ENCODE results near the gene INHBB.
"Not testable (repeated sequence)": the region's sequence is repeated elsewhere in the genome, so short reads cannot be mapped to it uniquely, and the experiment has no call there.

Gene INHBB

GRCh38 chr2:120303177-120303576 lies 42.8 kb upstream of the INHBB start:
- no peak for DNase-seq (ENCODE audit: low read depth)
- TF ChIP-seq, protein P1, sequence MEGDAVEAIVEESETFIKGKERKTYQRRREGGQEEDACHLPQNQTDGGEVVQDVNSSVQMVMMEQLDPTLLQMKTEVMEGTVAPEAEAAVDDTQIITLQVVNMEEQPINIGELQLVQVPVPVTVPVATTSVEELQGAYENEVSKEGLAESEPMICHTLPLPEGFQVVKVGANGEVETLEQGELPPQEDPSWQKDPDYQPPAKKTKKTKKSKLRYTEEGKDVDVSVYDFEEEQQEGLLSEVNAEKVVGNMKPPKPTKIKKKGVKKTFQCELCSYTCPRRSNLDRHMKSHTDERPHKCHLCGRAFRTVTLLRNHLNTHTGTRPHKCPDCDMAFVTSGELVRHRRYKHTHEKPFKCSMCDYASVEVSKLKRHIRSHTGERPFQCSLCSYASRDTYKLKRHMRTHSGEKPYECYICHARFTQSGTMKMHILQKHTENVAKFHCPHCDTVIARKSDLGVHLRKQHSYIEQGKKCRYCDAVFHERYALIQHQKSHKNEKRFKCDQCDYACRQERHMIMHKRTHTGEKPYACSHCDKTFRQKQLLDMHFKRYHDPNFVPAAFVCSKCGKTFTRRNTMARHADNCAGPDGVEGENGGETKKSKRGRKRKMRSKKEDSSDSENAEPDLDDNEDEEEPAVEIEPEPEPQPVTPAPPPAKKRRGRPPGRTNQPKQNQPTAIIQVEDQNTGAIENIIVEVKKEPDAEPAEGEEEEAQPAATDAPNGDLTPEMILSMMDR (conservative IDR thresholded peaks at IDR 0.05; ENCODE audit: low read depth, low read length): no peak

GRCh38 chr2:120305296-120305695 lies 40.6 kb upstream of the INHBB start:
- DNase-seq (ENCODE audit: low read depth): peak; percentile 42
- H3K4me3 ChIP-seq (ENCODE audit: low read depth, low read length): no peak overlapping the region
- TF ChIP-seq, protein P1 (conservative IDR thresholded peaks at IDR 0.05; ENCODE audit: low read depth, low read length): peak; percentile 58

More at GRCh38 chr2:120303177-120303576, 42.8 kb upstream of the INHBB start:
- no peak overlapping the region for H3K4me3 ChIP-seq (ENCODE audit: low read depth, low read length)

DNA sequence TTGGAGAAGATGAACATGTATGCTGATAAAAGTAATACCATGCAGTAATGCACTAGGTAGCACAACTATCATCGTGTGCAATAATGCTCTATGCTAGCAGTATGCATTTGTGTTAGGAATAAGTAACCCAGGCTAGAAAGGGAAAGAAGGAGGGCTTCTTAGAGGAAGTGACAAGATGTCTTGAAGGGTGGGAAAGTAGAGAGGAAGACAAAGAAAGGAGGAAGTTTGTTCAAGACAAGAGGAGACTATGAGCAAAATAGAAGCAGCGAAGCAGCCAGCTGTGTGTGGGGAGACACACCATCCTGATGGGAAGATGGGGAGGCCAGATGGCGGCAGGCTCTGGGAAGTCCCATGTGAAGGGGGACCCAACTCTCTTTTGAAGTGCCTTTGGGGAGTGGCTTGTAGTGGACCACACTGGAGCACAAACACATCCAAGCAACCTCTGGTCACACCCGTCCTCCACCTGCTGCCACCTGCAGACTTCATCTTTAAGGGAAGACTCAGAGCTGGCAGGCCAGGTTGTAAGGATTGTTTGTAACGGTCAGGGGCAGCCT lies 39.9 kb upstream of the INHBB start:
- TF ChIP-seq, protein P1 (conservative IDR thresholded peaks at IDR 0.05; ENCODE audit: low read depth, low read length): no peak
- no peak for DNase-seq (ENCODE audit: low read depth)
- no peak overlapping the region for H3K4me3 ChIP-seq (ENCODE audit: low read depth, low read length)

- no peak overlapping the region for H3K4me3 ChIP-seq (ENCODE audit: low read depth, low read length)
- no peak for DNase-seq (ENCODE audit: low read depth)
- TF ChIP-seq, protein P1 (conservative IDR thresholded peaks at IDR 0.05; ENCODE audit: low read depth, low read length): no peak
Observed at GRCh38 chr2:120307482-120307881, 38.5 kb upstream of the INHBB start.

- no peak overlapping the region for H3K4me3 ChIP-seq (ENCODE audit: low read depth, low read length)
- TF ChIP-seq, protein P1 (conservative IDR thresholded peaks at IDR 0.05; ENCODE audit: low read depth, low read length): no peak
- DNase-seq (ENCODE audit: low read depth): no peak
Observed at GRCh38 chr2:120308038-120308910, 37.7 kb upstream of the INHBB start.

DNA sequence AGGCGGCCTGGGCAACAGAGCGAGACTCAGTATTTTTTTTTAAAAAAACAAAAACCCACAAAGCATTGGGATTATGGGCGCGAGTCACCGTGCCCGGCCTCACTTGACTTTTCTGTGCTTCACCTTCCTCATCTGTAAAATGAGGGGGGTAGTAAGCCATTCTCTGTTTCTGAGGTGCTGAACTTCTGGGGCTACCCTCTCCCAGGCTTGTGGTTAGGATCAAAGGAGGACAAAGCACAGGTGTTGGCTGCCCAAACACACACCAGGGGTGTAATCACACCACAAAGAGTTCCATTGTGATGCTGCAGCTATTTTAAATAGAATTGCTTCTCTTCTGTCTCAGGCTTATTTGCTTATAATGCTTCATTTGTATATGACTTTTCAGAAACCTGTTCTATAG lies 35.8 kb upstream of the INHBB start:
- H3K4me3 ChIP-seq (ENCODE audit: low read depth, low read length): no peak overlapping the region
- TF ChIP-seq, protein P1 (conservative IDR thresholded peaks at IDR 0.05; ENCODE audit: low read depth, low read length): no peak
- no peak for DNase-seq (ENCODE audit: low read depth)

DNA sequence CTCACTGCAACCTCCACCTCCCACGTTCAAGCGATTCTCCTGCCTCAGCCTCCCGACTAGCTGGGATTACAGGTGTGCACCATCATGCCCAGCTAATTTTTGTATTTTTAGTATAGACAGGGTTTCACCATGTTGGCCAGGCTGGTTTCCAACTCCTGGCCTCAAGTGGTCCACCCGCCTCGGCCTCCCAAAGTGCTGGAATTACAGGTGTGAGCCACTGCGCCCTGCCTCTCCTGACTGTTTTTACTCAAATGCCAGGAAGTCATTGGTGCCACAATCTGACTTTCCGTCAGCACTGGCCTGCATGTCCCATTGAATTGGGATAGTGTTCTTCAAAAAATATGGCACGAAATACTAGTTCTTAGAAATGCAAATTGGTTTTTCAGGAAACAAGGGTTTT lies 35.1 kb upstream of the INHBB start:
- not testable (repeated sequence) for H3K4me3 ChIP-seq (ENCODE audit: low read depth, low read length); DNase-seq (ENCODE audit: low read depth)

Measured in choroid plexus epithelial cell (primary cell).